ENCODE results near the gene MTHFSD.

Gene MTHFSD

DNA sequence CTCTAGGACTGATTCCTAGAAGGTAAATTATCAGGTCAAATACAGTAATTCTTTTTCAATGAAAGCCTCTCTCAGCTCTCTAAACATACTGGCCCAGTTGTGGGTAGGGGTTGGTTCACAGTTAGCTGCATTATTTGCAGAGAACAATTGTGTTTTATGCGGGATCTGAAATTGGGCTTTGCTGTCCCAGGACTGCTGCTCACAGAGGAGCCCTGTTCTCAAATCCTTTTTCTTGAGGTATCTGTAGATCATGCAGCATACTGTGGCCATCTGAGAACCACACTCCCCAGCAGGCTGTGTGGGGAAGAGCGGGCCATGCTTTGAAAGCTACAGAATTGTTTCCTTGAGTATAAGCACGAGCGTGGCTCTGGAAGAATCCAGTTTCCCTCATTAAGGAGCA is 17.5 kb downstream of the MTHFSD start:
- H3K4me1 ChIP-seq (ENCODE audit: low read length) = no peaks in the 10 kb centered on the region
- H3K9ac ChIP-seq (ENCODE audit: low read length) = no peak overlapping the region
- TF ChIP-seq EZH2phosphoT487 (IDR thresholded peaks at IDR 0.05; ENCODE audit: low read length) (no peak), EZH2 (optimal IDR thresholded peaks at IDR 0.05; ENCODE audit: low read depth, low read length) (no peak)
- TF ChIP-seq, protein P1, sequence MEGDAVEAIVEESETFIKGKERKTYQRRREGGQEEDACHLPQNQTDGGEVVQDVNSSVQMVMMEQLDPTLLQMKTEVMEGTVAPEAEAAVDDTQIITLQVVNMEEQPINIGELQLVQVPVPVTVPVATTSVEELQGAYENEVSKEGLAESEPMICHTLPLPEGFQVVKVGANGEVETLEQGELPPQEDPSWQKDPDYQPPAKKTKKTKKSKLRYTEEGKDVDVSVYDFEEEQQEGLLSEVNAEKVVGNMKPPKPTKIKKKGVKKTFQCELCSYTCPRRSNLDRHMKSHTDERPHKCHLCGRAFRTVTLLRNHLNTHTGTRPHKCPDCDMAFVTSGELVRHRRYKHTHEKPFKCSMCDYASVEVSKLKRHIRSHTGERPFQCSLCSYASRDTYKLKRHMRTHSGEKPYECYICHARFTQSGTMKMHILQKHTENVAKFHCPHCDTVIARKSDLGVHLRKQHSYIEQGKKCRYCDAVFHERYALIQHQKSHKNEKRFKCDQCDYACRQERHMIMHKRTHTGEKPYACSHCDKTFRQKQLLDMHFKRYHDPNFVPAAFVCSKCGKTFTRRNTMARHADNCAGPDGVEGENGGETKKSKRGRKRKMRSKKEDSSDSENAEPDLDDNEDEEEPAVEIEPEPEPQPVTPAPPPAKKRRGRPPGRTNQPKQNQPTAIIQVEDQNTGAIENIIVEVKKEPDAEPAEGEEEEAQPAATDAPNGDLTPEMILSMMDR (IDR thresholded peaks at IDR 0.05; ENCODE audit: low read length) = no peak
- no peak overlapping the region for H3K4me3 ChIP-seq (ENCODE audit: low read length)
- H3K27ac ChIP-seq (ENCODE audit: low read length) = no peak overlapping the region
- no peaks in the 10 kb centered on the region for H3K27me3 ChIP-seq (replicated peaks; ENCODE audit: insufficient read depth, low read length)
- H3K36me3 ChIP-seq (replicated peaks; ENCODE audit: insufficient read depth, low read length) = no peaks in the 10 kb centered on the region
- no peaks in the 10 kb centered on the region for H3F3A ChIP-seq (ENCODE audit: insufficient read depth, low read length)
- no peaks in the 10 kb centered on the region for H4K20me1 ChIP-seq (ENCODE audit: insufficient read depth, low read length)
- H3K4me2 ChIP-seq (ENCODE audit: low read depth, low read length) = no peak overlapping the region
- no peaks in the 10 kb centered on the region for H3K9me3 ChIP-seq (replicated peaks; ENCODE audit: insufficient read depth, low read length)
- no peak for DNase-seq
- no peaks in the 10 kb centered on the region for H3K79me2 ChIP-seq (ENCODE audit: low read length)
- H3K9me2 ChIP-seq (replicated peaks; ENCODE audit: insufficient read depth, low read length) = no peaks in the 10 kb centered on the region
- H2AFZ ChIP-seq (ENCODE audit: low read length) = no peak overlapping the region

DNA sequence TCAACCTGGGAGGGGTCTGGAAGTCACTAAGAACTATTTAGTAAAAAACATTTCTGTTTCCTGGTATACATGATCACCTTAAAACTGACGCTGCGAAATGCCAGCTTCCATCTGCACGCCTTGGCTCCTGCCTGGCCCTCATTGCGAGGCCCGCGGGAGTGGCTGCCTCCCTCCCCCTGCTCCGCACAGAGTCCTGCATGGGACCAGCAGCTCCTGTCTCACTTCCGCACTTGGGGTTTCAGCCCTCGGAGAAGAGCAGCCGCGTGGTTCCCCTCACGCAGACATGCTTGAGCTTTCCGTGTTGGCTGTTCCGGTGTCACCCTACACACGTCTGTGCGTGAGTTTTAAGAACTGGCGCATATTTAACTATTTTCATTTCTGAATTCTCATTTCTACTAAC is 18.4 kb downstream of the MTHFSD start:
- H3K27ac ChIP-seq (ENCODE audit: low read length) = no peak overlapping the region
- TF ChIP-seq EZH2 (optimal IDR thresholded peaks at IDR 0.05; ENCODE audit: low read depth, low read length) = no peak
- TF ChIP-seq EZH2phosphoT487 (IDR thresholded peaks at IDR 0.05; ENCODE audit: low read length) = no peak
- TF ChIP-seq, protein P1 (IDR thresholded peaks at IDR 0.05; ENCODE audit: low read length) = no peak
- no peak for DNase-seq
- H3K4me1 ChIP-seq (ENCODE audit: low read length) = no peaks in the 10 kb centered on the region
- H3K79me2 ChIP-seq (ENCODE audit: low read length) = no peaks in the 10 kb centered on the region
- H3K4me3 ChIP-seq (ENCODE audit: low read length) = no peak overlapping the region
- no peaks in the 10 kb centered on the region for H3K36me3 ChIP-seq (replicated peaks; ENCODE audit: insufficient read depth, low read length)
- H3K9me3 ChIP-seq (replicated peaks; ENCODE audit: insufficient read depth, low read length) = no peaks in the 10 kb centered on the region
- no peaks in the 10 kb centered on the region for H3K9me2 ChIP-seq (replicated peaks; ENCODE audit: insufficient read depth, low read length)
- no peak overlapping the region for H3K4me2 ChIP-seq (ENCODE audit: low read depth, low read length)
- no peaks in the 10 kb centered on the region for H3K27me3 ChIP-seq (replicated peaks; ENCODE audit: insufficient read depth, low read length)
- no peak overlapping the region for H3K9ac ChIP-seq (ENCODE audit: low read length)
- H3F3A ChIP-seq (ENCODE audit: insufficient read depth, low read length) = no peaks in the 10 kb centered on the region
- H4K20me1 ChIP-seq (ENCODE audit: insufficient read depth, low read length) = no peaks in the 10 kb centered on the region
- no peak overlapping the region for H2AFZ ChIP-seq (ENCODE audit: low read length)

DNA sequence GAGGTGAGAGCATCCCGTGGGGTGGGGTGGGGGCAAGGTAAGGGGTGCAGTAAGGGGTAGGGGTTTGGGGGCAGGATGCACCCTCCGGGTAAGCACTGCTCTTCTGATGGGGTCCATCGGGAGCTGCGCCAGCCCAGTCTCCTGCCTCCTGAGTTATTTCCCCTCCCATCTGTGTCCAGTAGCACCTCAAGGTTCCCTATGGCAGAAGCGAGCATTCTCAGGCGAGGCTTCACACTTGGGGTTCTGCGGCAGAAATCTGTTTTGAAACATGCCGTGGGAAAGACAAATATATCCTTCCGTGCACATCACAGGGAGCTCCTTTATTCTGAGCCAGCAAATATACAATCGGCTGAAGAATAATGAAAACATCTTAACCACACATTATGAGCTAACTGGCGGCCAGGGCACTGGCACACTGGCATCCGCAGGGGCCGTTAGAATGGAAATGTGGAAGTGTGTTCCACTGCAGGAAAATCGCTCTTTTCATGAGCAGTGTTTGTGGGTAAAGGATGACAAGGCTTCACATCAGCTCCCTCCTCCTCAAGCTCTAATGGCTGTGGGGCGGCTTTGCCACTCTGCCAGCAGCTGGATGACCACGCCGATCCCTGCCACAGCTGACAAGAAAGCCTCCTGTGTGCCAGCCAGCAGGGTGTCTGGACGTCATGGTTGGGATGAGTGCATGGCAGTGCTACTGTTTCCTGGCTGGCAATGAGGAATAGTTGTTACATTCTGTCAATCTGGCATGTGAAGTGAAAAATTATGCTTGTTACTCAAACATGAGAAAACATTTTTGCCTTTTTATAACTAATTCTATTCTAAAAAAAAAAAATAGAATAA is 20.0 kb downstream of the MTHFSD start:
- Histone ChIP-seq H3F3A (ENCODE audit: insufficient read depth, low read length) (no peaks in the 10 kb centered on the region), H2AFZ (ENCODE audit: low read length) (no peak overlapping the region), H3K9me3 (replicated peaks; ENCODE audit: insufficient read depth, low read length) (no peaks in the 10 kb centered on the region), H3K36me3 (replicated peaks; ENCODE audit: insufficient read depth, low read length) (no peaks in the 10 kb centered on the region), H3K9ac (ENCODE audit: low read length) (no peak overlapping the region), H3K9me2 (replicated peaks; ENCODE audit: insufficient read depth, low read length) (no peaks in the 10 kb centered on the region), H4K20me1 (ENCODE audit: insufficient read depth, low read length) (no peaks in the 10 kb centered on the region), H3K4me3 (ENCODE audit: low read length) (no peak overlapping the region), H3K4me1 (ENCODE audit: low read length) (no peaks in the 10 kb centered on the region), H3K27me3 (replicated peaks; ENCODE audit: insufficient read depth, low read length) (no peaks in the 10 kb centered on the region), H3K4me2 (ENCODE audit: low read depth, low read length) (no peak overlapping the region), H3K79me2 (ENCODE audit: low read length) (no peaks in the 10 kb centered on the region), H3K27ac (ENCODE audit: low read length) (no peak overlapping the region)
- no peak for DNase-seq
- TF ChIP-seq EZH2phosphoT487 (IDR thresholded peaks at IDR 0.05; ENCODE audit: low read length) = no peak
- TF ChIP-seq, protein P1 (IDR thresholded peaks at IDR 0.05; ENCODE audit: low read length) = no peak
- no peak for TF ChIP-seq EZH2 (optimal IDR thresholded peaks at IDR 0.05; ENCODE audit: low read depth, low read length)

Measured in MM.1S (cell line).